Caco-2 (cell line): ENCODE results near the gene RIMS4. TPM values are rescaled to one million over a fixed set of nuclear protein-coding genes. Genes with fewer than 3 reads are reported as not detected.

Experiments used
- BruUV-seq: library from RNA; stranded (reverse); fragments of 400-500 nt; replicated peaks from 2 replicates; lab custom pipeline; 2021; lab: Mats Ljungman, UMichigan
- CTCF ChIA-PET: fragments of 300-600 bp; sonication (Branson Sonifier 250); formaldehyde crosslinking; loops from one replicate; lab custom pipeline; 2022; ENCODE audit warnings: antibody characterized with exemption; lab: Charles Lee
- POLR2A ChIA-PET: fragments of 300-600 bp; sonication (Branson Sonifier 250); formaldehyde crosslinking; loops from one replicate; lab custom pipeline; 2022; ENCODE audit warnings: antibody characterized with exemption; lab: Charles Lee
- DNase-seq, 2 experiments: peaks; one replicate each; pipeline versions ENCODE4 v3.0.0 to v3.0.0-alpha.2; 2020 to 2022
- H3K27me3 ChIP-seq: replicated peaks from 2 replicates; pipeline ENCODE4 v1.6.0; 2011; ENCODE audit warnings: low read length; ENCODE audit not compliant: control insufficient read depth, insufficient read depth
- H3K36me3 ChIP-seq: 2 replicates; pipeline ENCODE4 v1.5.1; 2011; ENCODE audit warnings: low read length; ENCODE audit not compliant: control insufficient read depth, insufficient read depth
- H3K4me1 ChIP-seq: fragments of 250-450 bp; sonication (Bioruptor Pico); 2 replicates; pipeline ENCODE4 v1.5.1; 2020; ENCODE audit warnings: mild to moderate bottlenecking
- H3K4me3 ChIP-seq: 2 replicates; pipeline ENCODE4 v1.5.1; 2011; ENCODE audit warnings: low read depth, mild to moderate bottlenecking, control low read depth, low read length
- H3K9me3 ChIP-seq: fragments of 250-450 bp; sonication (Bioruptor Pico); 2 replicates; pipeline ENCODE4 v1.5.1; 2020; ENCODE audit warnings: mild to moderate bottlenecking, moderate library complexity
- H3K27ac Mint-ChIP-seq: one replicate; pipeline ENCODE4 v1.8.0; 2022; ENCODE audit warnings: mixed read lengths; ENCODE audit not compliant: unreplicated experiment
- H3K27me3 Mint-ChIP-seq: one replicate; pipeline ENCODE4 v1.8.0; 2022; ENCODE audit warnings: mixed read lengths; ENCODE audit not compliant: insufficient read depth, unreplicated experiment
- H3K36me3 Mint-ChIP-seq: one replicate; pipeline ENCODE4 v1.8.0; 2022; ENCODE audit warnings: mild to moderate bottlenecking, mixed read lengths; ENCODE audit not compliant: insufficient read depth, unreplicated experiment
- H3K4me1 Mint-ChIP-seq: one replicate; pipeline ENCODE4 v1.8.0; 2022; ENCODE audit warnings: low read depth, mixed read lengths; ENCODE audit not compliant: unreplicated experiment
- H3K4me3 Mint-ChIP-seq: one replicate; pipeline ENCODE4 v1.8.0; 2022; ENCODE audit warnings: mild to moderate bottlenecking, moderate library complexity, mixed read lengths; ENCODE audit not compliant: unreplicated experiment
- H3K9me3 Mint-ChIP-seq: one replicate; pipeline ENCODE4 v1.8.0; 2022; ENCODE audit warnings: mixed read lengths; ENCODE audit not compliant: unreplicated experiment
- intact Hi-C: fragments of 100-400 bp; cut with micrococcal nuclease; formaldehyde crosslinking; loops from one replicate; pipeline ENCODE4 v1.10.0; 2022; ENCODE audit not compliant: unreplicated experiment
- total RNA-seq: library from RNA; stranded (reverse); gene quantifications from 2 replicates; pipeline ENCODE4 v1.2.3, GENCODE V29; 2022
- TF ChIP-seq, protein P1 (sequence below), 2 experiments: fragments of 200-600 bp in 1 of 2; IDR thresholded peaks; 1 replicate in 1 of 2; 2 replicates in 1 of 2; pipeline versions ENCODE4 v1.5.1 to v1.8.0; 2011 to 2022; ENCODE audit warnings: antibody characterized with exemption in 1 of 2, control low read depth in 1 of 2, inconsistent platforms in 1 of 2, low read depth in 1 of 2, low read length in 1 of 2, mild to moderate bottlenecking in 1 of 2, moderate library complexity in 1 of 2; ENCODE audit not compliant: insufficient read depth in 1 of 2, severe bottlenecking in 1 of 2, unreplicated experiment in 1 of 2

Gene RIMS4
- total RNA-seq, 1 experiment from 2014 or later, result 9.0 TPM

DNA sequence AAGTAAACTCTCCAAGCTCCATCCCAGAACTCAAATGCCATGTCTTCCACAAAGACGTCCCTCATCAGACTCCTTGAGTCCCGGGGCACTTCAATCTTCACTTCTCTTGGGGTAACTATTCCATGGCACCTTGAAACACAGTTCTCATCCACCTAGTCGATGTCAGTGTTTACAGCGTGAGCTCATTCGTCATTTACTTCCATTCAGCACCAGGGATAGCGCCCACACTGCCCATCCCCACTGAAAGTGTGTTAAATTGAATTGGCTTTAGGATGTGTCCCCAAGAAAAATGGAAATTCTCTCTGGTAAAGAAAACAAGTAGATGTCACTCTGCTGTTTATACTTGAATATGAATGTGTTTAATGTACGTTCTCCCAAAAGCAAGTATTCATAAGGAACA is 33.4 kb downstream of the RIMS4 start:
- CTCF ChIA-PET, result interaction anchor here (0.6 to 1.4 kb wide), 5 partner anchors 9 to 93 kb away, joined by 3 to 8 read pairs (median 5); no protein-coding TSS in a partner anchor

DNA sequence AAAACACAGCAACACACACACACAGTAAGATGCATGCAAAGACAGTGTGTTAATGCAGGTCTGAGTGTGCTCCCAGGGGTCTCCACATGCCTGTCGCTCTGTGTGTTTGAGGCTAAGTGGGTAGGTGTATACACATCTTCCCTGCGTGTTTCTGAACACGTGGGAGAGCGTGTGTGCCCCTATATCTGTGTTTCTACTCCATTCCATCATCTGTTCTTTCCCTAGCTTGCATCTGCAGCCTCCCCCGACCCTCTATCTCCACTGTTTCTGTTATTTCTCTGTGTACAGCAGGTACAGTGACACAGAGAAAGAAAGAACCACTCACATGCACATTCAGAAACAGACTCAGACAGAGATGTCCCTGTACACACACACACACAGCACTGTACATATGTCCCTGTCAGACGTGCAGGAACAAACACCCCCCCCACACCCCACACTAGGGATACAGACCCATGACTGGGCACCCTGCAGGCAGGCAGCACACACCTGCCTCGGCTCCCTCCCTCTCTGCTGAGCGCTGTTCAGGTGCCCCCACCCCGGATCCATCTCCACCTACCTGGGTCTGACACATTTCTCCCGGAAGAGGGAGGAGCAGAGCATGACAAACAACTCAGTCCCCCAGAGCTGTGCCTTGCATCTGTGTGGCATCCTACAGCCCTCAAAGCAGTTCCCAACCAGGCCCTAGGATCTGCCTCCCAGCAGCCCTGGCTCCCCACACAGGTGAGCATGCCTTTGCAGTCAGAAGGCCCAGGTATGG is 37.1 kb downstream of the RIMS4 start:
- DNase-seq, result peak in 1 of 2 experiments; percentile 42
- H3K36me3 ChIP-seq, result no peaks in the 10 kb centered on the region
- intact Hi-C loops, result no loop called here
- TF ChIP-seq, protein P1, sequence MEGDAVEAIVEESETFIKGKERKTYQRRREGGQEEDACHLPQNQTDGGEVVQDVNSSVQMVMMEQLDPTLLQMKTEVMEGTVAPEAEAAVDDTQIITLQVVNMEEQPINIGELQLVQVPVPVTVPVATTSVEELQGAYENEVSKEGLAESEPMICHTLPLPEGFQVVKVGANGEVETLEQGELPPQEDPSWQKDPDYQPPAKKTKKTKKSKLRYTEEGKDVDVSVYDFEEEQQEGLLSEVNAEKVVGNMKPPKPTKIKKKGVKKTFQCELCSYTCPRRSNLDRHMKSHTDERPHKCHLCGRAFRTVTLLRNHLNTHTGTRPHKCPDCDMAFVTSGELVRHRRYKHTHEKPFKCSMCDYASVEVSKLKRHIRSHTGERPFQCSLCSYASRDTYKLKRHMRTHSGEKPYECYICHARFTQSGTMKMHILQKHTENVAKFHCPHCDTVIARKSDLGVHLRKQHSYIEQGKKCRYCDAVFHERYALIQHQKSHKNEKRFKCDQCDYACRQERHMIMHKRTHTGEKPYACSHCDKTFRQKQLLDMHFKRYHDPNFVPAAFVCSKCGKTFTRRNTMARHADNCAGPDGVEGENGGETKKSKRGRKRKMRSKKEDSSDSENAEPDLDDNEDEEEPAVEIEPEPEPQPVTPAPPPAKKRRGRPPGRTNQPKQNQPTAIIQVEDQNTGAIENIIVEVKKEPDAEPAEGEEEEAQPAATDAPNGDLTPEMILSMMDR (IDR thresholded peaks at IDR 0.05; ENCODE audit: insufficient read depth in 1 of 2, low read depth in 1 of 2, low read length in 1 of 2, severe bottlenecking in 1 of 2, unreplicated experiment in 1 of 2), result no peak
- Mint-ChIP-seq H3K9me3 (no peaks in the 10 kb centered on the region), H3K36me3 (no peaks in the 10 kb centered on the region), H3K4me1 (no peaks in the 10 kb centered on the region), H3K27me3 (peaks cover 15% of the 10 kb centered on the region), H3K27ac (no peak overlapping the region), H3K4me3 (no peak overlapping the region)
- CTCF ChIA-PET, result no interaction called here
- H3K4me1 ChIP-seq, result no peaks in the 10 kb centered on the region
- peaks cover 4% of the 10 kb centered on the region; the same call in 1 of the 2 replicates for H3K9me3 ChIP-seq
- H3K27me3 ChIP-seq, result no peaks in the 10 kb centered on the region; the same call in 1 of the 2 replicates
- no peak overlapping the region for H3K4me3 ChIP-seq
- POLR2A ChIA-PET, result no interaction called here
- BruUV-seq, result no TSS peak

More for the DNA sequence above, 33.4 kb downstream of the RIMS4 start:
- peaks cover 4% of the 10 kb centered on the region; the same call in 1 of the 2 replicates for H3K9me3 ChIP-seq
- H3K4me3 Mint-ChIP-seq, result no peak overlapping the region
- no peak overlapping the region for H3K27ac Mint-ChIP-seq
- no peaks in the 10 kb centered on the region for H3K36me3 ChIP-seq
- no peaks in the 10 kb centered on the region for H3K9me3 Mint-ChIP-seq
- peak; percentile 59 to 82 for DNase-seq
- H3K27me3 ChIP-seq, result no peaks in the 10 kb centered on the region
- no peaks in the 10 kb centered on the region for H3K4me1 Mint-ChIP-seq
- H3K4me1 ChIP-seq, result no peaks in the 10 kb centered on the region
- no TSS peak for BruUV-seq
- H3K4me3 ChIP-seq, result no peak overlapping the region
- POLR2A ChIA-PET, result interaction anchor here (1.3 kb wide), 1 partner anchor 108 kb away, joined by 7 read pairs; the partner anchor contains the start of gene YWHAB
- intact Hi-C loops, result loop anchor here (2.0 kb wide), 1 partner anchor 30 kb away; no protein-coding TSS in a partner anchor
- H3K27me3 Mint-ChIP-seq, result peaks cover 9% of the 10 kb centered on the region
- no peaks in the 10 kb centered on the region for H3K36me3 Mint-ChIP-seq
- TF ChIP-seq, protein P1 (IDR thresholded peaks at IDR 0.05; ENCODE audit: insufficient read depth in 1 of 2, low read depth in 1 of 2, low read length in 1 of 2, severe bottlenecking in 1 of 2, unreplicated experiment in 1 of 2), result no peak

DNA sequence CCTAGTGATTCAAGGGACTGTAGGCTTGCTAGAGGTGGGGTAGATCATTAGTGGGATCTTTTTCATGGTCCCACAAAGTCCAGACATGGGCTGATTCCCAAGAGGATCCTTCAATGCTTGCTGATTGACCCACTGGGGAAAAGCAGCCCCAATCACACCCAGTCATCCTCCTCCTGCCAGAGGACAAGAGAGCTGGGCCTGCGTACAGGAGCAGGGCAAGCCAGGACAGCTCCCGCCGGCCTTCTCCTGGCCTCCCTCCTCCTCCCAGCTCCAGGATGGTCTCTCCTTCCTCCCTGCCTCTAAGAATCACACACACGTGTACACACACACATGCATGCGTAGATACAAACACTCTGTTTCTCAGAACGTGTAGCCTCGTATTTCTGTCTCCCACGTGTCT is 37.7 kb downstream of the RIMS4 start:
- intact Hi-C loops, result no loop called here
- Histone ChIP-seq H3K4me1 (no peaks in the 10 kb centered on the region), H3K27me3 (no peaks in the 10 kb centered on the region; the same call in 1 of the 2 replicates), H3K9me3 (peaks cover 4% of the 10 kb centered on the region; the same call in 1 of the 2 replicates), H3K4me3 (no peak overlapping the region), H3K36me3 (no peaks in the 10 kb centered on the region)
- CTCF ChIA-PET, result no interaction called here
- no TSS peak for BruUV-seq
- H3K9me3 Mint-ChIP-seq, result no peaks in the 10 kb centered on the region
- H3K27me3 Mint-ChIP-seq, result peaks cover 15% of the 10 kb centered on the region
- H3K4me3 Mint-ChIP-seq, result no peak overlapping the region
- no peak for DNase-seq
- H3K27ac Mint-ChIP-seq, result no peak overlapping the region
- POLR2A ChIA-PET, result no interaction called here
- H3K36me3 Mint-ChIP-seq, result no peaks in the 10 kb centered on the region
- no peaks in the 10 kb centered on the region for H3K4me1 Mint-ChIP-seq
- TF ChIP-seq, protein P1 (IDR thresholded peaks at IDR 0.05; ENCODE audit: insufficient read depth in 1 of 2, low read depth in 1 of 2, low read length in 1 of 2, severe bottlenecking in 1 of 2, unreplicated experiment in 1 of 2), result no peak
